GM19468 (cell line): Measurements from ENCODE around the gene VMAC.

Source experiments
- ATAC-seq: cut with Tn5 transposase; IDR thresholded peaks from one replicate; pipeline ENCODE4 v1.9.1; 2021; ENCODE audit warnings: mild to moderate bottlenecking, moderate library complexity, moderate number of reproducible peaks; ENCODE audit not compliant: unreplicated experiment; ENCODE audit errors: extremely low read depth

Gene VMAC

DNA sequence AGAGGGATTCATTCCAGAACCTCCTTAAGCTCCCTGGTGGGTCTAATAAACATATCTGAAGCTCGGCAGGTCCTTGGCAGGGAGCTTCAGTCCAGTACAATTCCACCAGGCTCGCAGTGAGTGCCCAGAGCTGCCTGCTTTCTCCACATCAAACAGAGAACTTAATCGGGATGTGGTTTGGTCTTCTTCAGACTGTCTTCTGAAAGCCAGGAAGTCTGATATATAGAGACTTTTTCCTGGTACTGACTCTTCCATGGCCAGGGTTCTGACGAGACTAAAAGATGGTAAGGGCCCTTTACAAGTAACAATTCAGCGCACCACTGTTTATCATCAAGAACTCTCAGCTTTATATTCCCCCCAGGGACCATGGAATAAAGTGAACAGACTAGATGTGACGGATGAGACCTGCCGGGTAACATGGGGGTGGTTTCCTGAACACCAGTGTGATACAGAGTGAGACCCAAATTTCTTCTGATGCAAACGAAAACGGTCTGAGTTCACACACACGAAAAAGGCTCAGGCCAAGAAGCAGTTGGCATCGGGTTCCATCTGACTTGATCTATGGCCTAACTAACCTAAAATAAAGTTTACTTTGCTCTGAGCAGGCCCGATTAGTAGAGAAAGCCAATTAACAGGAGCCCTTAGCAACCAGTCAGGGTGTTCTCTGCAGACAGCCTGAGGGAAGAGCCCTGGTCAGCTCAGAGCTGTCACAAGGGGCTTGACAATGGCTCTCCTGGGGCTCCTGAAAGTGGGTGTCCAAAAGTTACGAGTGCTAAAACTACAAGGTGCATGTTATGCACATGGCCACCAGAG, 44.3 kb downstream of the VMAC start:
- no peak for ATAC-seq

DNA sequence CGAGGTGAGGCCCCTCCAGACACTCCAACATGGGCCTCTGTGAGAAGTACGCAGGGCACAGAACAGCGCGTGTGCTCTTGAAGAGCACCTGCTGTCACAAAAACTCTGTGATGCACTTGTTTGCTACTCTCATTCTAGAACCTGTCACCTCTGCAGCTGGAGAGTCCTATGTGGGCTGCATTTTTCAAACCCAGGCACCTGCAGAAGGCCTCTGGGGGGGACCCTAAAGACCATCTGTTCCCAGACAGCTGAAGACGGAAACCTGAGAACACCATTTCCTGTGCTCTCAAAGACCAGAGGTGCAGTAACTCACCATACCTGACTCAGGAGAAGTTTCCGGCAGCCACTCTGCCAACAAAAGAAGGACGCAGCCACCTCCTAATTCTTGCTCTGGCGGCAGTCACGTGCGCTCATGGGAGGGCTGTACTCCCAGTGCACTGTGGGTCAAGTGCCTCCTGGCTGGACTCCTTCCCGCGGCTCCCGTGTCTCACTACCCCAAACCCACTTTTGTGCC, 45.2 kb downstream of the VMAC start:
- ATAC-seq: no peak

DNA sequence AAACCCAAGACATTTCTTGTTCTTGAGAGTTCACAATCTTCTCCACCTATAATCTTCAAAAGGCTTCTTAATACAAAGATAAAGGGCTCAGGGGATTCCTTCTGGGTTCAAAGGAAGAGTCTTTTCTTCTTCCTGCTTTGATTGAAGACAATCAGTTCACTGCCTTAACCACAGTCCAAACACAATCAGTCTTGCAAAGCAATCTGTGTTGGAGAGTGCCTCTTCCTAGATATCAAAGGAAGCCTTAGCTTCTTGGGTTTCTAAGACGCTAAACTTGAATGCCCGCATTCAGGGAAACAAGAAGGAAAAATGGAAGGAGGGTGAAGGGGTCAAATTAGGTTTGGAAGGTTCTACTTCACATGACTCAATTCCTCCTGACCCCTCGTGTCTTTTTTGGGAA, 46.1 kb downstream of the VMAC start:
- no peak for ATAC-seq

DNA sequence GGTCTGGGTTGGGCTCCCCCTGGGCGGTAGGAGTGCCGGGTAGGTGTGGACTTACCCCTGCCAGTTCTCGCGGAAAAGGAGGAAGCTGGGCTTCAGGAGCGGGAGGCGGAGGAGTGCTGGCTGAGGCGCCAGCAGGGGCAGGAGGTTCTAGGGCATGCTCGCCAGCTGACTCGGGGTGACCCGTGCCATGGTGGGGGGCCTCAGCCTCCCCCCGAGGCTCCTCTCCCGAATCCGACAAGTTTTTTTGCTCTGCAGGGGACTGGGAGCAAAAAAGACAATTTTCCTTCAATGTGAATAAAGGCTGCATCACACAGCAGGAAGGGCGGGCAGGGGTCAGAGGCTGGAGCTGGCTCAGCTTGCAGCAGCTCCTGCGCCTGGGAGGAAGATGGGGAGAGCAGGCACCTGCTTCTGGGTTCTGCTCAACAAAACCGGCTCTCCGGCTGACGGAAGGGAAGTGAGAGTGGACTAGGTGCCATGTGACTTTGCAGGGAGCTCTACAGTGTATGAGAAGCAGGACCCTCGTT, 46.7 kb downstream of the VMAC start:
- no peak for ATAC-seq

DNA sequence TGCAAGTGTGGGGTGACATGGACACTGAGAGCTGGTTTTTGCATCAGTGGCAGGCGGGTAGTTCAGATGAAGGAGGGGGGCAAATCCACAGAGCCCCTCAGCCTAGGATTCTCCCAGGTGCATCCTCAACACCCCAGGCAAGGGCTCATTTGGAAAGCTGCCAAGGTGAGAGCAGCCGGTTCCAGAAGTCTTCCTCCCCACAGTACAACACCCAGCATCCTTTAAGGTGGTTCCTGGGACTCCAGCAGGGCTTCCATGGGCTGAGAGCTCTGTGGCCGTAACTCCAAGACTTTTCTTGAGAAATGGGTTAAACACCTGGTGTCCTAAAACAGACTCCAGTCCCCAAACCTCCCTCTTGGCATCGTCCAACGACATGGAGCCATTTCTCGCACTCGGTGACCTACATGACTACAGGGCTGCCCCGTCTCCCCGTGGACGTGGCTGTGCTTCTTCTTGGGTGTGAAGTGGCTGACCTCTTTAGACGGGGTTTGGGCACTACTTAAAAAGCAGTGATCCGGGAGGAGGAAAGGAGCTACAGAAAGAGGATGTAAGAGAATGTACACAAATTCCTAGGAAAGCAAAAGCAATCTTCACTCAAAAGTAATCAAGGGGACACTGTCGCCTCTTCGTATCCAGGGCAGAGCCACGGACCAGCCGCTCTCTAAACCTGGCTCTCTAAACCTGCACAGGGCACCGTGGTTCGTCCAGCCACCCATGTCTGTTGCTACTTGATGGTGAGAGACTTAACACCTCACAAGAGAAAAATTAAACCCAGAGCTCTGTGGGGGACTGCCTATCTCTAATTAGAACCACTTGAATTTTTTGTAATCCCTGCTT, 47.7 kb downstream of the VMAC start:
- ATAC-seq: no peak

DNA sequence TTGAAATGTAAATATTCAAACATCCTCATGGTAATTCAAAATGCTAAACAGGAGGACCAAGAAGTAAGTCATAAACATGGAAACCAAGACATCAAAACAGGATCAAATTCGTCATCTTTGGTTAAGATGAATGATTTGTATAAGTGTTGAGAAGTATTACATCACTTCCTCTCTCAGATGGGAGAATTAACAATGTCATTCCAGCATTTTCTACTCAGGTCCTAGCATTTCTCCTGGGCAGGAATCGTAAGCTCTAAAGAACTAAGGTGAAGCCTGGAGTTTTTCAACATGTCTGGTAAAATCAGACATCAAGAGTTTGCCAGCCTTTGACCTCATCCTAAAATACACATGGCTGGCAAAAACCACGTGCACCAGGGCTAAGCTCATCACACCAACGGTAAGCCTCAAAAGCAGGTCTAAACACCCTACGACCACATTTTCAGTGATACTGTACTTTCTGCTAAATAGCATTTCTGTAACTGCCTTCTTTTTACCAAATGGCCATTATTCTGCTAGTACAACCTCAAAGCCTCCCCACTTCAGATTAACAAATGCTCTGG, 48.4 kb downstream of the VMAC start:
- no peak for ATAC-seq

DNA sequence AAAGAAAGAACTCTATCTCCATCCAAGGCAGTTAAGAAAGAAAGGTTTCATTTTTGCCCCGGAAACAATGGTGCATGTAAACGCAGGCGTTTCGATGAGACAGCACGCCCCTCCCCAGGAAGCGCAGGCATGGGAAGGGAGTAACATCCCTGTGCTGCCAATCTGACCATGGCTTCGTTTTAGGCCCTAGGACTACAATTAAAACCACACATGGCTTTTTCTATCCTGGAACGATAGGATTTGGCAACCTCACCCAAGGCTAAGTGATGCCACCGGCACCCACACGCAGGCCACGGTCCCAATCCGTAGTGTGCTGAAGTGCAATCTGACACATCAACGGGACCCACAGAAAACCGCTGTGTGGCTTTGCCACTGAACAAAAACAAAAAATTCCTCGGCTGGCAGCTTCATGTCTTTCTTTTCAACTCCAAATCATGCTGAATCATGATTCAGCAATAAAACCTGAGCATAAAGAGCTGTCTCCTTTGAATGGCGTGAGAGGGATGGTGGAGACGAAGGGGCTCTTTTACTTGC, 49.1 kb downstream of the VMAC start:
- ATAC-seq: no peak

DNA sequence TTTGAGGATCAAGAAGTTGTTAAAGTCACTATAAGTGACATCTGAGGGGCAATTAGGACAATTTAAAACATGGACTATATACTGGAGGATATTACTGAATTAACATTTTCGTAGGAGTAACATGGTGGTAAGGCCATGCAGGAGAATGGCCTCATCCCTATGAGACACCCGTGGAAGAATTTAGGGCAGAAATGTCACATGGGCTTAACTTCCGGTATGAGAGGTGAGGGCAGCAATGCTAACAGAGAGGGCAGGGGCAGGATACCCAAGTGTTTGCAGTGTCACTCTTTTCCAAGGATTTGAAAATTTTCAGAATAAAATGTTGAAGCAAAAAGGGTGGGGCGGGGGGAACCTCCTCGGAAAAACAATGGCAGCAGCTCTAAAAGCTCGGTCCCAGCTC, 49.6 kb downstream of the VMAC start:
- no peak for ATAC-seq

DNA sequence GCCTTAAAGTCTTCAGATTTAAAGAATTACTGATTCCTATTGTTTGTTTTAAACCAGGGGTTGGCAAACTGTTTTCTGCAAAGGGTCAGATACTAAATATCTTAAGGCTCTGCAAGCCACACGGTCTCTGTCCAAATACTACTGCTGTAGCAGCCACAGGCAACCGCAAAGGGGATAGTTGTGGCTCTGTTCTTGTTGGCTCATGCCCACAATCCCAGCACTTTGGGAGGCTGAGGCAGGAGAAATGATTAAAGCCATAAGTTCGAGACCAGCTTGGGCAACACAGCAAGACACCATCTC, 50.9 kb downstream of the VMAC start:
- ATAC-seq: no peak

DNA sequence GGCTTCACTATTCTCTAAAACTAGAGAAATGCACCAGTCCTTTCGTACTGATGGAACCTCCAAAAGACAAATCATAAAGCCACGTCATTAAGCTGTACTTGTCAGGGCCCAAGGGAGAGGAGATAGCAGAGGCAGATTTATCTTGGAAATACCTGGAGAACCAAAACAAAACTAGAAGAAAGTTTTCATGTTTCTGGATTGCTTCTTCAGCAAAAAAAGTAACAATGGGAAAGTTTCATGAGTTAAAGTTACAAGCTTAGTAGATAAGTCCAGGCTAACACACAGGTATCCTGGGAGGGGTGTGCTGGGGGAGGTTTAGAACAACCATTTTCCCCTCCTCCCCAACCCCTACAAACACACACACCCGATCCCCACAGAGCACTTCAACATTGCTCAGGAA, 51.7 kb downstream of the VMAC start:
- ATAC-seq: no peak

DNA sequence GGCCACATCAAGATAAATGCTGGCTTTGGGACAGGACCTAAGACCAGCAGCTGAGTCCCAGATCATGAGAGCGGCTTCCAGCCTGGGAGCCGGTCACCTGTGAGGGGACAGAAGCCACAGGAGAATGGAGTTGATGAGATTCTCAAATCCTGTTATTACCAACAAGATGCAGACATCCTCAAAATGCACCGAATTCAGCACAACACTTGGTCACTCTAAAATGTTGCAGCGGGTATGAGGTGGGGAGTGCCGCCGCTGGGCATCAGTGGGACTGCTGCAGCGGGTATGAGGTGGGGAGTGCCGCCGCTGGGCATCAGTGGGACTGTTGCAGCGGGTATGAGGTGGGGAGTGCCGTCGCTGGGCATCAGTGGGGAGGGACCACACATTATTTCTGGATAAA, 52.1 kb downstream of the VMAC start:
- ATAC-seq: no peak

DNA sequence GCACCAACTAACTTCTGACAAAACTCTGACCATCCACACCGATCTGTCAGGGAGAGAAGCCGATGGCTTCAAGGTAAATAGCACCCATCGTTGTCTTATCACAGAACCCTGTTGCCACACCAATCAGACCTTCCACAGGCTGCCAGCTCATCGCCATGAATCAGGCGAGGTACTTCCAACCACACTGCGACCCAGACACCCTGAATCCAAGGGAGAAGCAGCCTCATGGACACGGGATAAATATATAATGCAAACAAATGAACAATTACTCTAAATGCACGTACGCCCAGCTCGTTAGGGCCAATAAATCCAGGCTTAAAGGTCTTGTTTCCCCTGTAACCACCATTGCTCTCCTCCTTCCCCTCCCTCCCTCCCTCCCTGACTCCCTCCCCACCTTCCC, 52.5 kb downstream of the VMAC start:
- no peak for ATAC-seq

DNA sequence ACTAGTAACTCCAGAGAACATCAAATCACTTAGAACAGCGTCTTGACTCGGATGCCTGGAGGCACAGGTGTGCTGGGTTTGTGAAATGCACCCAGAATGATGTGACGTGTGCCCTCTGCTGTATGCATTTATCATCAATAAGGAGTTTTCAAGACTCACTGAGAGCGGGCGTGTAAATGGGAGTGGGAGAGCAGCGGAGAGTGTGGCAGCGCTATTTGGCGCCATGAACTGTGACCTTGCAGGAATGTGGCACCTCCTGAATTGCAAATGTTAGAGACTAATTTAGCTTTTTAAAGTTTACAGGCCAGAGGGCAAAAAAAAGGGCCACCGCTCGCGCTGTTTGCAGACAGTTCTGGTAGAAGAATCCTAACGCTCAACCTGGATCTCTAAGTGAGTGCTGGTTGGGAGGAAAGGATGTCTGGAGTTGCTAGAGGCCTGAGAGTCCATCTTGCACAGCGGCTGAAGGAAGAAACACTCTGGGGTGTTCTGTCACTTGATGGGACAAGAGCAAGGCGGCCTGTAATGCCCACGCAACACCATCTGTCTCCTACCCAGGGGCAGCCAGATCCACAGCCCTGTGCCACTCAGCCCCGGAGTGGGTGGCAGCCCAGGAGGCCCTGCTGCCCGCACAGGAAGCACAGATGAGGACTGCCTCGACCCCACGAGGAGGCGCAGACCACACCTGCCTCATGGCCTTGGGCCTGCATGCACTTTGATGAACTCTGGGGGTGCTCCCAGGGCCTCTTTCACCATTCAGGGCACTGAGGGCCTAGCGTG, 53.6 kb downstream of the VMAC start:
- no peak for ATAC-seq

DNA sequence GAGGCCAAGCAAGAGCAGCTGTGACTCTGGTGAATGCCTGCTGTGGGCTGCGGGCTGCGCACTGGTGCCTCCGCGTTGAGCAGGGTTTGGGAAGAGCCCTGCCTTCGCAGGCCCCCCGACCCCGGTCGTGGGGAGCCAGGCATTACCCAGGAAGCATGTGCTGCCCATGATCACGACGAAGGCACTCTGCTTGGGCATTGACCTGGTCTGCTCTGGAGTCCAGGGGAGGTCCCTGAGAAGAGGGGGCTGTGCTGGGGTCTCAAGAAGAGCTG, 54.1 kb downstream of the VMAC start:
- ATAC-seq: no peak

DNA sequence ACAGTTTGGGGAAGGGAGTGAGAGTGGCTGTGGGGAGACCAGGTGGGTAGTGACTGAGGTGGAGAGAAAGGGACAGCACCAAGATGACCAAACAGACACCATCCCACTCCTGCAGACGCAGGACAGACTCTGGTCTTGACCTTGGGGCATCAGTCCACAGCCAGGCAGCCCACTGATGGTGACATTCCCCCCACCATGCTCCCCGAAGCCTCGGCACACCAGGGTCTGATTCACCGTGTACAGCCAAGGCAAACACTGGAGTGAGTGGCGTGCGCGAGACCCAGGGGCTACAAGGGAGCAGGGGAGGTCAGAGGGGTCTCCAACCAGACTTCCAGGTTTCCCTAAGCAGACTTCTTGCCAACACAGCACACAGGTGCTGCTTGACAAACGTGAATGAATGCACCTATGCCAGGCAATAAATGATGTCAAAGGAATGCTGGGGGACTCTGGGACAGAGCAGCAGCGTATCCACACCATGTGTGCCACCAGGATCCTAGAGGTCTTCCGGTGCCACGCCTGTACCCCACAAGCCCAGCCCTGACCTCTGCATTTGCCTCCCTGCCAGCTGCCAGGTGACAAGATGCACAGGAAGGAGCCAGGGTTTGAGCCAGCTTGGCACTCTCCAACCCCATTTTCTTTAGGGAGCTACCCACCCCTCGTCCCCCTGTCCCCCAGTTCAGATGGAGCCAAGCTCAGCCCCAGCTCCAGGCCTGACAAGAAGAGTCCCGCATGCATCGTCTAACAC, 54.8 kb downstream of the VMAC start:
- no peak for ATAC-seq
